HEK293 (cell line): Measurements from ENCODE around the gene NPFF.

Experiments used
- BCL11A ChIP-seq: fragments of 450-650 bp; formaldehyde crosslinking; IDR thresholded peaks from 2 replicates; pipeline ENCODE4 v1.5.1; 2016; ENCODE audit warnings: low read depth, missing biosample characterization, missing genetic modification characterization
- EGR2 ChIP-seq: fragments of 450-650 bp; formaldehyde crosslinking; IDR thresholded peaks from 2 replicates; pipeline ENCODE4 v1.5.1; 2016; ENCODE audit warnings: low read depth, missing biosample characterization, missing genetic modification characterization
- GLI2 ChIP-seq: fragments of 450-650 bp; formaldehyde crosslinking; IDR thresholded peaks from 2 replicates; pipeline ENCODE4; 2017; ENCODE audit warnings: missing biosample characterization, missing genetic modification characterization, low read depth, borderline replicate concordance
- GLI4 ChIP-seq: fragments of 450-650 bp; formaldehyde crosslinking; IDR thresholded peaks from 2 replicates; pipeline ENCODE4 v1.5.1; 2016; ENCODE audit warnings: missing biosample characterization, missing genetic modification characterization
- GLIS2 ChIP-seq: fragments of 450-650 bp; formaldehyde crosslinking; IDR thresholded peaks from 2 replicates; pipeline ENCODE4 v1.5.1; 2016; ENCODE audit warnings: missing biosample characterization, missing genetic modification characterization
- HOXC10 ChIP-seq: sonication (generic); formaldehyde crosslinking; IDR thresholded peaks from 2 replicates; pipeline ENCODE4 v1.8.1; 2023; ENCODE audit warnings: mild to moderate bottlenecking, missing genetic modification reagents
- IKZF3 ChIP-seq: fragments of 450-650 bp; IDR thresholded peaks from 2 replicates; pipeline ENCODE4 v1.5.0; 2018; ENCODE audit warnings: missing biosample characterization, mild to moderate bottlenecking, missing genetic modification characterization, moderate library complexity
- RBAK ChIP-seq: fragments of 450-650 bp; formaldehyde crosslinking; IDR thresholded peaks from 2 replicates; pipeline ENCODE4 v1.5.1; 2016; ENCODE audit warnings: missing biosample characterization, missing genetic modification characterization
- SP7 ChIP-seq: fragments of 450-650 bp; formaldehyde crosslinking; IDR thresholded peaks from 2 replicates; pipeline ENCODE4 v1.5.1; 2016; ENCODE audit warnings: missing biosample characterization, missing genetic modification characterization
- ZBTB21 ChIP-seq: fragments of 450-650 bp; formaldehyde crosslinking; IDR thresholded peaks from 2 replicates; pipeline ENCODE4 v1.5.1; 2017; ENCODE audit warnings: missing biosample characterization, missing genetic modification characterization
- ZBTB8A ChIP-seq: fragments of 450-650 bp; formaldehyde crosslinking; IDR thresholded peaks from 2 replicates; pipeline ENCODE4 v1.5.1; 2016; ENCODE audit warnings: missing biosample characterization, missing genetic modification characterization
- ZFP41 ChIP-seq: fragments of 450-650 bp; formaldehyde crosslinking; IDR thresholded peaks from 2 replicates; pipeline ENCODE4 v1.5.1; 2016; ENCODE audit warnings: missing biosample characterization, missing genetic modification characterization, borderline replicate concordance
- ZNF132 ChIP-seq: fragments of 450-650 bp; formaldehyde crosslinking; IDR thresholded peaks from 2 replicates; pipeline ENCODE4 v1.5.1; 2017; ENCODE audit warnings: missing biosample characterization, missing genetic modification characterization, borderline replicate concordance
- ZNF175 ChIP-seq: fragments of 450-650 bp; formaldehyde crosslinking; IDR thresholded peaks from 2 replicates; pipeline ENCODE4 v1.5.1; 2016; ENCODE audit warnings: missing biosample characterization, missing genetic modification characterization
- ZNF266 ChIP-seq: fragments of 450-650 bp; formaldehyde crosslinking; IDR thresholded peaks from 2 replicates; pipeline ENCODE4 v1.5.1; 2016; ENCODE audit warnings: missing biosample characterization, missing genetic modification characterization, low read depth
- ZNF324 ChIP-seq: fragments of 450-650 bp; formaldehyde crosslinking; IDR thresholded peaks from 2 replicates; pipeline ENCODE4 v1.5.1; 2016; ENCODE audit warnings: missing biosample characterization, missing genetic modification characterization
- ZNF341 ChIP-seq: fragments of 450-650 bp; formaldehyde crosslinking; IDR thresholded peaks from 2 replicates; pipeline ENCODE4; 2016; ENCODE audit warnings: low read depth, missing biosample characterization, missing genetic modification characterization
- ZNF354C ChIP-seq: fragments of 450-650 bp; formaldehyde crosslinking; IDR thresholded peaks from 2 replicates; pipeline ENCODE4 v1.5.1; 2016; ENCODE audit warnings: missing biosample characterization, missing genetic modification characterization, low read depth, borderline replicate concordance
- ZNF416 ChIP-seq: fragments of 450-650 bp; formaldehyde crosslinking; IDR thresholded peaks from 2 replicates; pipeline ENCODE4 v1.5.1; 2016; ENCODE audit warnings: missing biosample characterization, missing genetic modification characterization
- ZNF423 ChIP-seq: fragments of 450-650 bp; formaldehyde crosslinking; IDR thresholded peaks from 2 replicates; pipeline ENCODE4 v1.5.1; 2016; ENCODE audit warnings: missing biosample characterization, missing genetic modification characterization
- ZNF48 ChIP-seq: fragments of 450-650 bp; formaldehyde crosslinking; IDR thresholded peaks from 2 replicates; pipeline ENCODE4 v1.5.1; 2016; ENCODE audit warnings: missing biosample characterization, missing genetic modification characterization
- ZNF510 ChIP-seq: fragments of 450-650 bp; formaldehyde crosslinking; IDR thresholded peaks from 2 replicates; pipeline ENCODE4 v1.5.1; 2018; ENCODE audit warnings: mild to moderate bottlenecking, missing genetic modification characterization, missing biosample characterization; ENCODE audit not compliant: insufficient replicate concordance
- ZNF549 ChIP-seq: fragments of 450-650 bp; IDR thresholded peaks from 2 replicates; pipeline ENCODE4 v1.5.1; 2018; ENCODE audit warnings: missing biosample characterization, missing genetic modification characterization, mild to moderate bottlenecking, inconsistent platforms, moderate library complexity
- ZNF561 ChIP-seq: fragments of 450-650 bp; IDR thresholded peaks from 2 replicates; pipeline ENCODE4 v1.5.1; 2018; ENCODE audit warnings: missing biosample characterization, missing genetic modification characterization, borderline replicate concordance
- ZNF776 ChIP-seq: fragments of 450-650 bp; formaldehyde crosslinking; IDR thresholded peaks from 2 replicates; pipeline ENCODE4 v1.5.0; 2017; ENCODE audit warnings: missing biosample characterization, missing genetic modification characterization, borderline replicate concordance
- ZSCAN30 ChIP-seq: fragments of 450-650 bp; IDR thresholded peaks from 2 replicates; pipeline ENCODE4 v1.5.1; 2018; ENCODE audit warnings: missing biosample characterization, mild to moderate bottlenecking, missing genetic modification characterization, moderate library complexity
- TF ChIP-seq, protein P1 (sequence below): IDR thresholded peaks from 2 replicates; pipeline ENCODE4 v1.6.1; 2011; ENCODE audit warnings: mild to moderate bottlenecking, low read depth, low read length, borderline replicate concordance
- TF ChIP-seq, protein P2 (sequence below): fragments of 450-650 bp; formaldehyde crosslinking; IDR thresholded peaks from 2 replicates; pipeline ENCODE4 v1.5.0; 2017; ENCODE audit warnings: missing biosample characterization, missing genetic modification characterization, borderline replicate concordance
- TF ChIP-seq, protein P3 (sequence below): fragments of 450-650 bp; formaldehyde crosslinking; IDR thresholded peaks from 2 replicates; pipeline ENCODE4 v1.5.1; 2017; ENCODE audit warnings: missing biosample characterization, missing genetic modification characterization
- TF ChIP-seq, protein P4 (sequence below): fragments of 450-650 bp; formaldehyde crosslinking; IDR thresholded peaks from 2 replicates; pipeline ENCODE4 v1.5.1; 2016; ENCODE audit warnings: missing biosample characterization, missing genetic modification characterization
- TF ChIP-seq, protein P5 (sequence below): fragments of 450-650 bp; formaldehyde crosslinking; IDR thresholded peaks from 2 replicates; pipeline ENCODE4 v1.5.1; 2016; ENCODE audit warnings: missing biosample characterization, missing genetic modification characterization

Gene NPFF

DNA sequence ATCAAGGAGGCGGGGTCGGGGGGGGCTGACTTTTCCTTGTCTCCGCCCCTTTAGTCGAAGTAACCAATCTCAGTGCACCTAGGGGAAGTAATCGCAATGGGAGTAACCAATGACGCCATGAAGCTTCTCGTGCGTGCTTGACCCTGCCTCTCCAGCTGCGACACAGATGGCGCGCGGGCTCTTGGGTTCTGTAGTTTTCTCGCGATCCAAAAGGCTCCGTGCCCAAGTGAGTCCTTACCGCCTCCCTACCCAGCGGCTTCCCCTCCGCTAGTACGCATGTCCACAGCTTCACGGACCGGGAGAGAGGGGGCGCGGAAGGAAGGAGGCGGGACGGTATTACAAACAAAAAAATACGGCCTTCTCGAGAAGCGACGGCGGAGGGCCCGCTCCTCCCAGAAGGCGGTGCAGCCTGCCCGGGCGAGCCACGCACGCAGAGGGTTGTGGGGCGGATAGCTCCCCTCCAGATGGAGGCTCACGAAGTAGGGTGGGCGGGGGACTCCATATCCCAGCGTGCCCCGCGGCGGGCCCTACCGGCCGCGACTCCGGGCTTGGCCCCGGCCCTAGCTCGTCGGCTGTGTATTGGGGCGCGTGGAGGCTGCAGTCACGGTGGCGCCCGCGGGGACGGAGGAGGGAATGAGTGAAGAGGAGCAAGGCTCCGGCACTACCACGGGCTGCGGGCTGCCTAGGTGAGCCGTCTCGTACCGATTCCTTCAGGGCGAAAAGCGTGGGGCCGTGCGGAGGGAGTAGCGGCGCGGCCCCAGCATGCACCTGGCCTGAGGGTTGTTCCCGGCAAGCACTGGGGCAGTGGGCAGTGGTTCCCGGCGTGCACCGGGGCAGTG lies 6.3 kb downstream of the NPFF start, which contains the start of gene TARBP2 (continued):
- TF ChIP-seq, protein P1, sequence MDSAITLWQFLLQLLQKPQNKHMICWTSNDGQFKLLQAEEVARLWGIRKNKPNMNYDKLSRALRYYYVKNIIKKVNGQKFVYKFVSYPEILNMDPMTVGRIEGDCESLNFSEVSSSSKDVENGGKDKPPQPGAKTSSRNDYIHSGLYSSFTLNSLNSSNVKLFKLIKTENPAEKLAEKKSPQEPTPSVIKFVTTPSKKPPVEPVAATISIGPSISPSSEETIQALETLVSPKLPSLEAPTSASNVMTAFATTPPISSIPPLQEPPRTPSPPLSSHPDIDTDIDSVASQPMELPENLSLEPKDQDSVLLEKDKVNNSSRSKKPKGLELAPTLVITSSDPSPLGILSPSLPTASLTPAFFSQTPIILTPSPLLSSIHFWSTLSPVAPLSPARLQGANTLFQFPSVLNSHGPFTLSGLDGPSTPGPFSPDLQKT, result no peak
- TF ChIP-seq ZNF423 (tag by site-specific recombination) (no peak), RBAK (tag by site-specific recombination) (no peak), ZNF416 (tag by site-specific recombination) (no peak), GLI4 (no peak), ZNF510 (tag by site-specific recombination) (no peak), ZNF132 (tag by site-specific recombination) (no peak), ZNF341 (tag by site-specific recombination) (peak; percentile 97), ZSCAN30 (peak; percentile 93), ZNF266 (tag by site-specific recombination) (no peak), ZNF561 (peak; percentile 86), IKZF3 (tag by site-specific recombination) (no peak), ZNF549 (tag by site-specific recombination) (no peak), GLI2 (tag by site-specific recombination) (no peak), EGR2 (tag by site-specific recombination) (peak; percentile 87), ZBTB21 (peak; percentile 89), BCL11A (tag by site-specific recombination) (no peak), HOXC10 (0 out of 2 replicates have a peak, but pooled peaks have one; percentile 55), GLIS2 (tag by site-specific recombination) (no peak), ZNF324 (tag by site-specific recombination) (peak; percentile 98; the same call in 1 of the 2 replicates), ZBTB8A (tag by site-specific recombination) (peak; percentile 82), ZFP41 (tag by site-specific recombination) (no peak), ZNF354C (no peak), ZNF175 (tag by site-specific recombination) (no peak), ZNF776 (no peak), SP7 (peak; percentile 88), ZNF48 (tag by site-specific recombination) (no peak)
- TF ChIP-seq, protein P2, sequence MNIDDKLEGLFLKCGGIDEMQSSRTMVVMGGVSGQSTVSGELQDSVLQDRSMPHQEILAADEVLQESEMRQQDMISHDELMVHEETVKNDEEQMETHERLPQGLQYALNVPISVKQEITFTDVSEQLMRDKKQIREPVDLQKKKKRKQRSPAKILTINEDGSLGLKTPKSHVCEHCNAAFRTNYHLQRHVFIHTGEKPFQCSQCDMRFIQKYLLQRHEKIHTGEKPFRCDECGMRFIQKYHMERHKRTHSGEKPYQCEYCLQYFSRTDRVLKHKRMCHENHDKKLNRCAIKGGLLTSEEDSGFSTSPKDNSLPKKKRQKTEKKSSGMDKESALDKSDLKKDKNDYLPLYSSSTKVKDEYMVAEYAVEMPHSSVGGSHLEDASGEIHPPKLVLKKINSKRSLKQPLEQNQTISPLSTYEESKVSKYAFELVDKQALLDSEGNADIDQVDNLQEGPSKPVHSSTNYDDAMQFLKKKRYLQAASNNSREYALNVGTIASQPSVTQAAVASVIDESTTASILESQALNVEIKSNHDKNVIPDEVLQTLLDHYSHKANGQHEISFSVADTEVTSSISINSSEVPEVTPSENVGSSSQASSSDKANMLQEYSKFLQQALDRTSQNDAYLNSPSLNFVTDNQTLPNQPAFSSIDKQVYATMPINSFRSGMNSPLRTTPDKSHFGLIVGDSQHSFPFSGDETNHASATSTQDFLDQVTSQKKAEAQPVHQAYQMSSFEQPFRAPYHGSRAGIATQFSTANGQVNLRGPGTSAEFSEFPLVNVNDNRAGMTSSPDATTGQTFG (tag by site-specific recombination), result no peak; the same call in 1 of the 2 replicates
- TF ChIP-seq, protein P3, sequence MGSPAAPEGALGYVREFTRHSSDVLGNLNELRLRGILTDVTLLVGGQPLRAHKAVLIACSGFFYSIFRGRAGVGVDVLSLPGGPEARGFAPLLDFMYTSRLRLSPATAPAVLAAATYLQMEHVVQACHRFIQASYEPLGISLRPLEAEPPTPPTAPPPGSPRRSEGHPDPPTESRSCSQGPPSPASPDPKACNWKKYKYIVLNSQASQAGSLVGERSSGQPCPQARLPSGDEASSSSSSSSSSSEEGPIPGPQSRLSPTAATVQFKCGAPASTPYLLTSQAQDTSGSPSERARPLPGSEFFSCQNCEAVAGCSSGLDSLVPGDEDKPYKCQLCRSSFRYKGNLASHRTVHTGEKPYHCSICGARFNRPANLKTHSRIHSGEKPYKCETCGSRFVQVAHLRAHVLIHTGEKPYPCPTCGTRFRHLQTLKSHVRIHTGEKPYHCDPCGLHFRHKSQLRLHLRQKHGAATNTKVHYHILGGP (tag by site-specific recombination), result no peak
- TF ChIP-seq, protein P4, sequence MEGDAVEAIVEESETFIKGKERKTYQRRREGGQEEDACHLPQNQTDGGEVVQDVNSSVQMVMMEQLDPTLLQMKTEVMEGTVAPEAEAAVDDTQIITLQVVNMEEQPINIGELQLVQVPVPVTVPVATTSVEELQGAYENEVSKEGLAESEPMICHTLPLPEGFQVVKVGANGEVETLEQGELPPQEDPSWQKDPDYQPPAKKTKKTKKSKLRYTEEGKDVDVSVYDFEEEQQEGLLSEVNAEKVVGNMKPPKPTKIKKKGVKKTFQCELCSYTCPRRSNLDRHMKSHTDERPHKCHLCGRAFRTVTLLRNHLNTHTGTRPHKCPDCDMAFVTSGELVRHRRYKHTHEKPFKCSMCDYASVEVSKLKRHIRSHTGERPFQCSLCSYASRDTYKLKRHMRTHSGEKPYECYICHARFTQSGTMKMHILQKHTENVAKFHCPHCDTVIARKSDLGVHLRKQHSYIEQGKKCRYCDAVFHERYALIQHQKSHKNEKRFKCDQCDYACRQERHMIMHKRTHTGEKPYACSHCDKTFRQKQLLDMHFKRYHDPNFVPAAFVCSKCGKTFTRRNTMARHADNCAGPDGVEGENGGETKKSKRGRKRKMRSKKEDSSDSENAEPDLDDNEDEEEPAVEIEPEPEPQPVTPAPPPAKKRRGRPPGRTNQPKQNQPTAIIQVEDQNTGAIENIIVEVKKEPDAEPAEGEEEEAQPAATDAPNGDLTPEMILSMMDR, result peak; percentile 70
- TF ChIP-seq, protein P5, sequence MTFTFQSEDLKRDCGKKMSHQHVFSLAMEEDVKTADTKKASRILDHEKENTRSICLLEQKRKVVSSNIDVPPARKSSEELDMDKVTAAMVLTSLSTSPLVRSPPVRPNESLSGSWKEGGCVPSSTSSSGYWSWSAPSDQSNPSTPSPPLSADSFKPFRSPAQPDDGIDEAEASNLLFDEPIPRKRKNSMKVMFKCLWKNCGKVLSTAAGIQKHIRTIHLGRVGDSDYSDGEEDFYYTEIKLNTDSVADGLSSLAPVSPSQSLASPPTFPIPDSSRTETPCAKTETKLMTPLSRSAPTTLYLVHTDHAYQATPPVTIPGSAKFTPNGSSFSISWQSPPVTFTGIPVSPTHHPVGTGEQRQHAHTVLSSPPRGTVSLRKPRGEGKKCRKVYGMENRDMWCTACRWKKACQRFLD, result no peak
